ENCODE measurements around the gene NR4A3.

DNA sequence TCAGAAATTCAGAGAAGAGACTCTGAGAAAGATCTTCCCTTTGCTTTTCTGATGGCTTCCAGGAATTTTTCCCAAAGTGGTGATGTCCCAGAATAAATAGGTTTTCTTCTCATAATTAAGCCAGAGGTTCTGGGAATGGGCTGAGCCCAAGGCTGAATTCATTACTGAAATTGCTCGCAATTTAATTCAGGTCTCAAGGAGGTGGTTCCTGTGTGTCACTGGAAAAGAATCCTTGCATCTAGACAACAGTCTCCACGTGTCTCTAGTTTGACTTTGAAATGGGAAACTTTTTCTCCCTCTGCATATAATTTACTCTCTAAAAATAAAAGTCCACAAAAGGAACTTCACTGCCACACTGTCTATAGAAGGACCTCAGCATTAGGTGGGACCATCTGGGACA, 57.0 kb downstream of the NR4A3 start:
- TF ChIP-seq, protein P1, sequence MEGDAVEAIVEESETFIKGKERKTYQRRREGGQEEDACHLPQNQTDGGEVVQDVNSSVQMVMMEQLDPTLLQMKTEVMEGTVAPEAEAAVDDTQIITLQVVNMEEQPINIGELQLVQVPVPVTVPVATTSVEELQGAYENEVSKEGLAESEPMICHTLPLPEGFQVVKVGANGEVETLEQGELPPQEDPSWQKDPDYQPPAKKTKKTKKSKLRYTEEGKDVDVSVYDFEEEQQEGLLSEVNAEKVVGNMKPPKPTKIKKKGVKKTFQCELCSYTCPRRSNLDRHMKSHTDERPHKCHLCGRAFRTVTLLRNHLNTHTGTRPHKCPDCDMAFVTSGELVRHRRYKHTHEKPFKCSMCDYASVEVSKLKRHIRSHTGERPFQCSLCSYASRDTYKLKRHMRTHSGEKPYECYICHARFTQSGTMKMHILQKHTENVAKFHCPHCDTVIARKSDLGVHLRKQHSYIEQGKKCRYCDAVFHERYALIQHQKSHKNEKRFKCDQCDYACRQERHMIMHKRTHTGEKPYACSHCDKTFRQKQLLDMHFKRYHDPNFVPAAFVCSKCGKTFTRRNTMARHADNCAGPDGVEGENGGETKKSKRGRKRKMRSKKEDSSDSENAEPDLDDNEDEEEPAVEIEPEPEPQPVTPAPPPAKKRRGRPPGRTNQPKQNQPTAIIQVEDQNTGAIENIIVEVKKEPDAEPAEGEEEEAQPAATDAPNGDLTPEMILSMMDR (IDR thresholded peaks at IDR 0.05 in 2 of 3, conservative IDR thresholded peaks at IDR 0.05 in 1 of 3; ENCODE audit: borderline replicate concordance in 1 of 3, insufficient read depth in 1 of 3, low read depth in 2 of 3, low read length in 2 of 3), result no peak
- no peak for TF ChIP-seq EZH2phosphoT487 (IDR thresholded peaks at IDR 0.05; ENCODE audit: borderline replicate concordance)
- no peak for TF ChIP-seq SRF (IDR thresholded peaks at IDR 0.05; ENCODE audit: low read depth)
- no peak for TF ChIP-seq POLR2A (IDR thresholded peaks at IDR 0.05; ENCODE audit: borderline replicate concordance, extremely low read depth, insufficient read depth, insufficient read length)
- TF ChIP-seq POLR2AphosphoS5 (IDR thresholded peaks at IDR 0.05; ENCODE audit: low read depth, low read length), result no peak
- TF ChIP-seq EZH2 (IDR thresholded peaks at IDR 0.05), result no peak
- TF ChIP-seq YY1 (IDR thresholded peaks at IDR 0.05; ENCODE audit: extremely low read depth, insufficient replicate concordance, low read depth, low read length), result no peak
- TF ChIP-seq ZFX (IDR thresholded peaks at IDR 0.05), result no peak
- TF ChIP-seq, protein P2, sequence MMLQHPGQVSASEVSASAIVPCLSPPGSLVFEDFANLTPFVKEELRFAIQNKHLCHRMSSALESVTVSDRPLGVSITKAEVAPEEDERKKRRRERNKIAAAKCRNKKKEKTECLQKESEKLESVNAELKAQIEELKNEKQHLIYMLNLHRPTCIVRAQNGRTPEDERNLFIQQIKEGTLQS (IDR thresholded peaks at IDR 0.05), result no peak
- TF ChIP-seq RAD21 (IDR thresholded peaks at IDR 0.05; ENCODE audit: low read depth), result no peak
- TF ChIP-seq EGR1 (IDR thresholded peaks at IDR 0.05; ENCODE audit: low read depth), result no peak

Measured in HCT116 (cell line).